HL-60 (cell line): ENCODE measurements around the gene PSMA3.
A peak's percentile ranks its signal among the peaks of the same experiment; 100 is the strongest.

Source experiments
- DNase-seq, 2 experiments: peaks; one replicate each; pipeline ENCODE4 v3.0.0-alpha.2; 2010 to 2020; ENCODE audit warnings: low read depth in 1 of 2, low spot score in 1 of 2
- H3K27ac ChIP-seq: fragments of 250-450 bp; sonication (Bioruptor Pico); replicated peaks from 2 replicates; pipeline ENCODE4 v1.5.1; 2020; ENCODE audit warnings: mild to moderate bottlenecking, moderate library complexity
- H3K27me3 ChIP-seq: fragments of 250-450 bp; sonication (Bioruptor Pico); 2 replicates; pipeline ENCODE4 v1.5.1; 2021; ENCODE audit warnings: mild to moderate bottlenecking, moderate library complexity; ENCODE audit not compliant: insufficient read depth, poor library complexity, severe bottlenecking
- H3K4me3 ChIP-seq: replicated peaks from 2 replicates; pipeline ENCODE4 v1.5.1; 2011; ENCODE audit warnings: mild to moderate bottlenecking, control low read depth, low read length; ENCODE audit not compliant: insufficient read depth
- CTCF ChIP-seq: IDR thresholded peaks from one replicate; pipeline ENCODE4 v1.5.1; 2011; ENCODE audit warnings: low read length, control low read depth, inconsistent platforms; ENCODE audit not compliant: insufficient read depth
- GABPA ChIP-seq: IDR thresholded peaks from 2 replicates; pipeline ENCODE4 v1.6.1; 2012; ENCODE audit warnings: low read depth
- POLR2AphosphoS5 ChIP-seq: IDR thresholded peaks from 2 replicates; pipeline ENCODE4 v1.6.1; 2012; ENCODE audit warnings: low read depth
- REST ChIP-seq: IDR thresholded peaks from 2 replicates; pipeline ENCODE4 v1.6.1; 2012; ENCODE audit warnings: low read depth; ENCODE audit not compliant: insufficient replicate concordance
- SPI1 ChIP-seq: IDR thresholded peaks from 2 replicates; pipeline ENCODE4 v1.6.1; 2012; ENCODE audit warnings: low read depth, mild to moderate bottlenecking, borderline replicate concordance

The PSMA3 gene

GRCh38 chr14:58274881-58275280, 30.2 kb downstream of the PSMA3 start:
- Histone ChIP-seq H3K4me3 (no peak overlapping the region), H3K27me3 (no peaks in the 10 kb centered on the region), H3K27ac (no peak overlapping the region)
- no peak for DNase-seq
- TF ChIP-seq GABPA (no peak), REST (no peak), POLR2AphosphoS5 (no peak), SPI1 (no peak), CTCF (no peak)

- Histone ChIP-seq H3K27me3 (no peaks in the 10 kb centered on the region), H3K4me3 (no peak overlapping the region), H3K27ac (0 out of 2 replicates have a peak overlapping the region, but pooled peaks have one; percentile 2)
- TF ChIP-seq POLR2AphosphoS5 (no peak), CTCF (no peak), REST (no peak), GABPA (no peak)
- no peak for DNase-seq
These were observed 31.0 kb downstream of the PSMA3 start for GRCh38 chr14:58275527-58276190.

GRCh38 chr14:58276208-58276607, 31.6 kb downstream of the PSMA3 start:
- DNase-seq: no peak
- H3K4me3 ChIP-seq: no peak overlapping the region
- no peak for TF ChIP-seq POLR2AphosphoS5
- no peaks in the 10 kb centered on the region for H3K27me3 ChIP-seq
- no peak overlapping the region for H3K27ac ChIP-seq

- Histone ChIP-seq H3K27me3 (no peaks in the 10 kb centered on the region), H3K4me3 (no peak overlapping the region), H3K27ac (no peak overlapping the region)
- no peak for TF ChIP-seq SPI1
- TF ChIP-seq CTCF: no peak
- no peak for TF ChIP-seq REST
- TF ChIP-seq POLR2AphosphoS5: no peak
- no peak for TF ChIP-seq GABPA
- no peak for DNase-seq
These were observed 33.5 kb downstream of the PSMA3 start for GRCh38 chr14:58278177-58278576.
